Liver (tissue), 9 donors: ENCODE data around the gene RAPGEF1. TPM values are rescaled to one million over a fixed set of nuclear protein-coding genes. Genes with fewer than 3 reads are reported as not detected.

Experiments used
- DNase-seq: peaks from one replicate; pipeline ENCODE4 v3.0.0-alpha.2; 2017; ENCODE audit warnings: low spot score
- H3K27ac ChIP-seq, 2 donors: one replicate each; pipeline ENCODE4 v1.7.0; 2013; ENCODE audit warnings: inconsistent platforms in 2 of 2, low read length in 2 of 2, control low read depth in 1 of 2, low read depth in 1 of 2, mild to moderate bottlenecking in 1 of 2
- H3K27me3 ChIP-seq, 4 donors: one replicate each; pipeline versions ENCODE4 v1.6.1 to v1.7.0; 2013; ENCODE audit warnings: low read length in 3 of 4, inconsistent platforms in 1 of 4, mild to moderate bottlenecking in 1 of 4, moderate library complexity in 1 of 4; ENCODE audit not compliant: control insufficient read depth in 4 of 4, insufficient read depth in 4 of 4
- H3K36me3 ChIP-seq, 4 donors: one replicate each; pipeline versions ENCODE4 v1.6.1 to v1.7.0; 2013; ENCODE audit warnings: low read length in 3 of 4, mild to moderate bottlenecking in 3 of 4, low read depth in 1 of 4, moderate library complexity in 1 of 4; ENCODE audit not compliant: control insufficient read depth in 4 of 4, insufficient read depth in 3 of 4
- H3K4me1 ChIP-seq, 4 donors: one replicate each; pipeline versions ENCODE4 v1.6.1 to v1.7.0; 2013; ENCODE audit warnings: low read length in 3 of 4, mild to moderate bottlenecking in 3 of 4, moderate library complexity in 1 of 4; ENCODE audit not compliant: control insufficient read depth in 4 of 4, insufficient read depth in 4 of 4
- H3K4me3 ChIP-seq, 3 donors: one replicate each; pipeline versions ENCODE4 v1.6.1 to v1.7.0; 2013; ENCODE audit warnings: low read length in 3 of 3, control low read depth in 1 of 3, low read depth in 1 of 3, mild to moderate bottlenecking in 1 of 3
- H3K9ac ChIP-seq, 2 donors: one replicate each; pipeline ENCODE4 v1.7.0; 2013; ENCODE audit warnings: low read length in 2 of 2, mild to moderate bottlenecking in 2 of 2, moderate library complexity in 2 of 2, control low read depth in 1 of 2, low read depth in 1 of 2
- H3K9me3 ChIP-seq, 4 donors: one replicate each; pipeline versions ENCODE4 v1.6.1 to v1.7.0; 2013; ENCODE audit warnings: low read length in 3 of 4; ENCODE audit not compliant: control insufficient read depth in 4 of 4
- CTCF ChIP-seq: fragments of 150-350 bp; IDR thresholded peaks from 2 replicates; pipeline ENCODE4 v1.5.1; 2017; ENCODE audit warnings: improper control_type of control experiment, low read depth, low read length; ENCODE audit not compliant: missing input control
- EGR1 ChIP-seq, 2 donors: IDR thresholded peaks; 2 replicates each; pipeline ENCODE4 v1.6.1; 2016 to 2018; ENCODE audit warnings: antibody characterized with exemption in 2 of 2, low read depth in 2 of 2
- HNF4A ChIP-seq, 2 donors: conservative IDR thresholded peaks; 2 replicates each; pipeline ENCODE4 v1.6.1; 2016; ENCODE audit warnings: antibody characterized with exemption in 2 of 2, mild to moderate bottlenecking in 2 of 2
- JUND ChIP-seq, 2 donors: IDR thresholded peaks; 2 replicates each; pipeline ENCODE4 v1.6.1; 2016; ENCODE audit warnings: antibody characterized with exemption in 2 of 2
- RAD21 ChIP-seq, 2 donors: IDR thresholded peaks; 2 replicates each; pipeline ENCODE4 v1.6.1; 2016; ENCODE audit warnings: antibody characterized with exemption in 2 of 2, mild to moderate bottlenecking in 2 of 2
- RXRA ChIP-seq, 2 donors: IDR thresholded peaks; 2 replicates each; pipeline ENCODE4 v1.6.1; 2017 to 2018; ENCODE audit warnings: antibody characterized with exemption in 2 of 2, mild to moderate bottlenecking in 1 of 2
- SP1 ChIP-seq: IDR thresholded peaks from 2 replicates; pipeline ENCODE4 v1.6.1; 2018; ENCODE audit warnings: antibody characterized with exemption, mild to moderate bottlenecking
- WGBS: extraction: QIAGEN DNeasy Blood & Tissue Kit; methylation state at CpG from one replicate; pipeline ENCODE4 v1.1.7; 2013; 5-methylcytosine and 5-hydroxymethylcytosine counted together
- polyA plus RNA-seq, 2 donors: library from polyadenylated mRNA; stranded (reverse) in 1 of 2; unstranded in 1 of 2; fragments of 200-250 nt in 1 of 2; fragments of >200 nt in 1 of 2; fragmentation: Nextera tagmentation in 1 of 2; extraction: Ambion mirVana in 1 of 2; gene quantifications; one replicate each; pipeline versions ENCODE4 v1.2.1 to v1.2.3, GENCODE V29; 2013 to 2015
- total RNA-seq, 2 donors: library from RNA; depleted of rRNA; stranded (reverse); fragments of >200 nt; gene quantifications; one replicate each; pipeline ENCODE4 v1.2.3, GENCODE V29; 2014
- TF ChIP-seq, protein P1 (sequence below): IDR thresholded peaks from 2 replicates; pipeline ENCODE4 v1.6.1; 2016; ENCODE audit warnings: antibody characterized with exemption
- TF ChIP-seq, protein P2 (sequence below): IDR thresholded peaks from 2 replicates; pipeline ENCODE4 v1.6.1; 2016; ENCODE audit warnings: antibody characterized with exemption
- TF ChIP-seq, protein P3 (sequence below): IDR thresholded peaks from 2 replicates; pipeline ENCODE4 v1.6.1; 2016; ENCODE audit warnings: antibody characterized with exemption
- donor health status: healthy.
- donor health status: healthy.
- donor health status: healthy.
- donor health status: healthy.
- donor health status: healthy.

The RAPGEF1 gene
- total and polyA plus RNA-seq, 4 donors: 5.6 to 19.7 (median 16.8) TPM

DNA sequence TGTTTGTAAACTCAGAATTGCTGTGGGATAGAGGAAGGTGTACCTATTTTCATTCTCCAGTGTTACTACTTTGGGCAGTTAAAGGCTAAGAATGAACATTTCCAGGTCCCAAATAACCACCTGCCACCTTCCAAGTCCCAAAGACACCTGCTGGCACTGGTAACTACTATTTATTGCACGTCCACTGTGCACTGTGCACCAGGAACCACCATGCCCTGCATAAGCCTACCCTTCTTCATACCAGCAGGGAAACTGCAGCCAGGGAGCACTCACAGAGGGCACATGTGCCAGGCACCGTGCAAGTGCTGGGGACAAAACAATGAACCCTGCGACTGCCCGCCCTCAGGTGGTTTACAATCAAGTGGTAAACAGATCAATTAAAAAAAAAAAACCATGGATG, 34.9 kb downstream of the RAPGEF1 start (continued):
- TF ChIP-seq, protein P1, sequence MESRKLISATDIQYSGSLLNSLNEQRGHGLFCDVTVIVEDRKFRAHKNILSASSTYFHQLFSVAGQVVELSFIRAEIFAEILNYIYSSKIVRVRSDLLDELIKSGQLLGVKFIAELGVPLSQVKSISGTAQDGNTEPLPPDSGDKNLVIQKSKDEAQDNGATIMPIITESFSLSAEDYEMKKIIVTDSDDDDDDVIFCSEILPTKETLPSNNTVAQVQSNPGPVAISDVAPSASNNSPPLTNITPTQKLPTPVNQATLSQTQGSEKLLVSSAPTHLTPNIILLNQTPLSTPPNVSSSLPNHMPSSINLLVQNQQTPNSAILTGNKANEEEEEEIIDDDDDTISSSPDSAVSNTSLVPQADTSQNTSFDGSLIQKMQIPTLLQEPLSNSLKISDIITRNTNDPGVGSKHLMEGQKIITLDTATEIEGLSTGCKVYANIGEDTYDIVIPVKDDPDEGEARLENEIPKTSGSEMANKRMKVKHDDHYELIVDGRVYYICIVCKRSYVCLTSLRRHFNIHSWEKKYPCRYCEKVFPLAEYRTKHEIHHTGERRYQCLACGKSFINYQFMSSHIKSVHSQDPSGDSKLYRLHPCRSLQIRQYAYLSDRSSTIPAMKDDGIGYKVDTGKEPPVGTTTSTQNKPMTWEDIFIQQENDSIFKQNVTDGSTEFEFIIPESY: no peak

DNA sequence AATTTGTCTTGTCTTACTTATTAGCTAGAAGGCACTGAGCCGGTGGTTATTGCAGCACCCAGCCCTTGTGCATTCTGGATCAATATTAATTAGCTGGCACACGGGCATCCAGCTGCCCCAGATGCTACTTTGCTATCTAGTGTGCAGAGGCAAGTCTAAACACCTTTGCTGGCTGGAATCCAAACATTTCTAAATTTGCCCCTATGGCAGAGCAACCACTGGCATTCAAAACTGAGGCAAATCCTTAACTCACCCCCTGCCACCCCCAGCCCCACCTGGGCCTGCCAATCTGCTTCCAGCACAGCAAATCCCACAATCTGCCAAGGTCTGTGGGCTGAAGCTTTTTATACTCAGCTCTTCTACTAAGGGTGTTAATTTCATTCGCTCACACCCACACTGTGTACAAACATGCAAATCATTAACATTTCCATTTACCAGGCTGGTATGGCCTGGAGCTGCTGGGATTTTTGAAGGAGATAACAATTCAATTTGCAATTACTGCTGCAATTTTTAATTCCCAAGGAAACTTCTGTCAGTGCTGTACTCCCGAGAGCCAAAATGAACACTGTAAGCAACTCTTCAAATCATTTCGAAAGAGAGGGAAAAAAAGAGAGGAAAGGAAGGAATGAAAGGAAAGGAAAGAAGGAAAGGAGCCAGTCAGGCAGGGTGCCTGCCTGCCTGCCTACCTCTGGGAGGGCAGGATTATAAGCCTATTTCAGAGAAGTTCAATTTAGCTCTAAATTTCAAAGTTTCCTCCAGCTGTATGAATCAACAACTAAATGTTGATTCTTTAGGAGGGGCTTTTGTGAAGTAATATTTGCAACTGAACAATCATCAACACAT, 35.5 kb downstream of the RAPGEF1 start:
- WGBS: 21% methylated on average over 5 of the region's 5 CpGs

GRCh38 chr9:131703697-131704096, 36.2 kb downstream of the RAPGEF1 start:
- peaks cover 16 to 55% (median 49%) of the 10 kb centered on the region in 4 donors for H3K4me1 ChIP-seq
- H3K9ac ChIP-seq: peak overlapping the region in 1 of 2 donors; percentile 79
- 90% methylated on average over 4 of the region's 4 CpGs for WGBS
- TF ChIP-seq, protein P2, sequence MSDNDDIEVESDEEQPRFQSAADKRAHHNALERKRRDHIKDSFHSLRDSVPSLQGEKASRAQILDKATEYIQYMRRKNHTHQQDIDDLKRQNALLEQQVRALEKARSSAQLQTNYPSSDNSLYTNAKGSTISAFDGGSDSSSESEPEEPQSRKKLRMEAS: no peak
- TF ChIP-seq JUND (IDR thresholded peaks at IDR 0.05): no peak
- TF ChIP-seq CTCF: no peak
- TF ChIP-seq RXRA (IDR thresholded peaks at IDR 0.05): no peak
- TF ChIP-seq SP1: no peak
- TF ChIP-seq, protein P3, sequence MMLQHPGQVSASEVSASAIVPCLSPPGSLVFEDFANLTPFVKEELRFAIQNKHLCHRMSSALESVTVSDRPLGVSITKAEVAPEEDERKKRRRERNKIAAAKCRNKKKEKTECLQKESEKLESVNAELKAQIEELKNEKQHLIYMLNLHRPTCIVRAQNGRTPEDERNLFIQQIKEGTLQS: no peak
- no peak for TF ChIP-seq RAD21 (IDR thresholded peaks at IDR 0.05)
- no peaks in the 10 kb centered on the region for H3K9me3 ChIP-seq
- H3K4me3 ChIP-seq: no peak overlapping the region
- DNase-seq: no peak
- H3K27ac ChIP-seq: peak overlapping the region; percentile 55 to 72
- H3K27me3 ChIP-seq: no peaks in the 10 kb centered on the region
- no peaks in the 10 kb centered on the region for H3K36me3 ChIP-seq

More for the DNA sequence above, 35.5 kb downstream of the RAPGEF1 start:
- no peak overlapping the region for H3K4me3 ChIP-seq
- no peaks in the 10 kb centered on the region for H3K36me3 ChIP-seq
- peak overlapping the region; percentile 55 to 72 for H3K27ac ChIP-seq
- no peak for DNase-seq
- TF ChIP-seq RXRA (IDR thresholded peaks at IDR 0.05) (peak in 1 of 2 donors; percentile 24), JUND (IDR thresholded peaks at IDR 0.05) (peak in 1 of 2 donors; percentile 24), HNF4A (conservative IDR thresholded peaks at IDR 0.05) (peak; percentile 34 to 38), EGR1 (IDR thresholded peaks at IDR 0.05; ENCODE audit: low read depth in 2 of 2) (no peak)
- no peaks in the 10 kb centered on the region for H3K27me3 ChIP-seq
- no peaks in the 10 kb centered on the region for H3K9me3 ChIP-seq
- peak overlapping the region in 1 of 2 donors; percentile 79 for H3K9ac ChIP-seq
- H3K4me1 ChIP-seq: peaks cover 17 to 56% (median 50%) of the 10 kb centered on the region in 4 donors
